ENCODE measurements around the gene GRAMD2B.

Gene GRAMD2B

DNA sequence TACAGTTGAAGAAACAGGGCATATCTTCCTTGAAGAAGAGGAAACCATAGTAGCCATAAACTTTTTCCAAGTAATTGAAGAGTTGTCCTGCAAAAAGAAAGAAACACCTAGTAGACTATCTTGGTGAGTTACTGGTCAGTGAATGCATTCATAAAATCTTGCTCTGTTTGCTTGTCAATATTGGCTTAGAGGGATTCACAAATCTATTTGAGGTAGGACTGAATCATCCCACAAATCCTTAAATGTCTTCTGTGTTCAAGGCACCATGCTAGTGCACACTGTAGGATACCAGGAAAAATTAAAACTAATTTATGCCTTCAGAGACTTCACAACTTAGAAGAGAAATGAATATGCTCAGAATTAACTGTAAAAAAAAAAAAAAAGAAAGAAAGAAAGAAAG is 57.6 kb downstream of the GRAMD2B start:
- no peak for DNase-seq (ENCODE audit: low read depth)

DNA sequence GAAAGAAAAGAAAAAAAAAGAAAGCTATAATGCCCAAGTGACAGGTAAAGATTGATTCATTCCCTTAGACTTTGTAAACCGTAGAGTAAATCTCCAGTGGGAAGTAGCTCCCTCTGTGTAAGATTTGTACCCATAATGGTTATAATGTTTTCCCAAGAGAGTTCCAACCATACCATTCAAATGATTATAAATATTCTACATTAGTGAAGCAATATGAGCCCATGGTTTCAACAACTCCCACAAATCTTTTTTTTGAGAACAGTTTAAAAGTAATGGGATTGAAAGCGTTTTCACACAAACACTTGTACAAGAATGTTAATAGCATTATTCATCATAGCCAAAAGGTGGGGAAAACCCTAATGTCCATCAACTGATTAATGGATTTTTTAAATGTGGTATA is 58.0 kb downstream of the GRAMD2B start:
- DNase-seq (ENCODE audit: low read depth): no peak

DNA sequence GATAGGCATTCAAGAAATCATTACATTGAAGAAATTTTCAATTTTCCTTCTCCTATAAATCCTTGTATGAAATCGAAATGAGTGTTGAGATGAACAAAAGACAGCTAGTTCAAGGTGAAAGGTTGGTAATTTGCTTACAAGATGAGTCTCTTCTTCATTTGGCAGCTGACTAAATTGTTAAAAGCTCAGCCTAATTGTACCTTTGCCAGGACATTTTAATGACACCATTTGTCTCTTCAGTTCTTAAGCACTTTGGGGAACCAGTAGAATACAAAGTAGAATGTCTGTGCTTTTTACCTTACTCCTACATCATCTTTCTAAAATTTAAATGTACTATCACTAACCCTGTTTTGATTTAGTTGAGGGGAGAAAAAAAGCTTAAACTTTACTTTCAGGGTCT is 59.4 kb downstream of the GRAMD2B start:
- no peak for DNase-seq (ENCODE audit: low read depth)

GRCh38 chr5:126483156-126483555 is 59.9 kb downstream of the GRAMD2B start:
- DNase-seq (ENCODE audit: low read depth): no peak

DNA sequence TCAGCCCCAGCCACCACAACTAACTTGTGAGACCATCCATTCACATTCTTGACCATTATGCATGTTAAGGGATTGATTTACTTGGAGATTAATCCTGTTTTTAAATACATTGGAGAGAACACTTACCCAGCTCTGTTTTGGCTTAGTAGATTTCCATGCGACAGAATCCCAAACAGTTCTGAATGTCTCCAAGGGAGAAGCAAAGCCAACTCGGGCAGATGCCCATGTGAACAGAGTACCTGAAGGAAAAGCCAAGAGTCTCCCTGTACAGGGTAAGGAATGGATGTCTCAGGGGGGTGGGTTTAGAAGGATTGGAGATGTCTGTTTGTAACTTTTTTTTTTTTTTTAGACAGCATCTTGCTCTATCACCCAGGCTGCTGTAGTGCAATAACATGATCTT is 61.0 kb downstream of the GRAMD2B start:
- no peak for DNase-seq (ENCODE audit: low read depth)

DNA sequence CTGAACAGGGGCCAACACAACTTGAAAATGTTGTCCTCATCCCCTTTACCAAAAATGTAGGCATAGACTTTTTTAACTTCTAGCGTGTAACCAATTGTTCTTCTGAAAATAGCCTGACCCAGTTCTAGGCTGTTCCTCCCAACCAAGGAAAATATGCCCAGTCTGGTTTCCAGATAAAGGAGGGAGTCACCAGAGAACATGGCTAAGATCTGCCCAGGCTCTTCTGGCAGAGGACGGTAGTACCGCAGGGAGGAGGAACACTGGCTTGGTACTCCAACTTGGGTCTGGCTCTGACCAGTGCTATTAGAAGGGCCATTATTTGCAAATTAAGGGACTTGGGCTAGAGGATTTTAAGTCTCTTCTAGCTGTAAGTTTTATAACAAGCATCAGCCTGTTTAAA is 63.1 kb downstream of the GRAMD2B start:
- DNase-seq (ENCODE audit: low read depth): no peak

DNA sequence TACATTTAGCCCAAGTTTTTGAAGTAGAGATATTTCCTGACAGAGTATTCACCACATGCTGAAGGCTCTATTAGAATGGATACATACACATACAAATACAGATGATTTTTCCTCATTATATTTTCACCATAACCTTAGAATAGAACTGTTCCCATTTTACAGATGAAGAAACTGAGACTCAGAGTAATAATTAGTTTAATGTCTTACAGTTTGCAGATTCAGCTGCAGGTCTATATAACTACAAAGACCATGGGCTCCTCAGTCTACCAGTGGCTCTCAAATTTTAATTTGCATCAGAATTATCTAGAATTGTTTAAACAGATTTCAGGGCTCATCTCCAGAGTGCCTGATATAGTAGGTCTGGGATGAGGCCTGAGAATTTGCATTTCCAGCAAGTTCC is 64.4 kb downstream of the GRAMD2B start:
- DNase-seq (ENCODE audit: low read depth): no peak

DNA sequence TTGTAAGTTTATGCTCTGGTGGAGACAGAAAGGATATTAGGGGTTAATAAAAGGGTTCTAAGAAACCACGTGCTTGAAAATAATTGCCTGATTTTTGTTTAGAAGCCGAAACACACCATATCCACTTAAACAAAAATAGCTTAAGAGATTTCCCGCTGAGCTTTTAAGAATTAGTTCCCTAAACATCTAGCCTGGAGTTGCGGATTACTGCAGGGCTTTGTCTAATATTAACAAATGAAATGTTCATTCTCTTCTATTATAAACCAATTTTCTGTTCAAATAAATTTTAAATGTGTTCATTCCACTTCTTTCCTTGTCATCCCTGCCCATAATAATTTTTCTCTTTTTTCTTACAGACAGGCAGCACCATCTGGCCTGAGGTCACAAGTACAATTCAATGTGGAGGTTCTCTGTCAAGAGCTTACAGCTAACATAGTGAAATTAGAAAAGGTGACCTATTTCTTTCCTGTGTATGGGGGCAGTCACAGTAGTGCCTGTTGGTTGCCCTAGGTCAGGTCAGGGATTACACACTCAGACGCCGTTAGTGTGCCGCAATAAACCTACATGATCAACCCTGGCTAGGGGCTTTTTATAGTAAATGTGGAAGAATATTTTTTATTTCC is 65.3 kb downstream of the GRAMD2B start:
- no peak for DNase-seq (ENCODE audit: low read depth)

GRCh38 chr5:126490167-126490940 is 67.1 kb downstream of the GRAMD2B start:
- no peak for DNase-seq (ENCODE audit: low read depth)

- no peak for DNase-seq (ENCODE audit: low read depth)
Measured at GRCh38 chr5:126492939-126493338, 69.7 kb downstream of the GRAMD2B start.

DNA sequence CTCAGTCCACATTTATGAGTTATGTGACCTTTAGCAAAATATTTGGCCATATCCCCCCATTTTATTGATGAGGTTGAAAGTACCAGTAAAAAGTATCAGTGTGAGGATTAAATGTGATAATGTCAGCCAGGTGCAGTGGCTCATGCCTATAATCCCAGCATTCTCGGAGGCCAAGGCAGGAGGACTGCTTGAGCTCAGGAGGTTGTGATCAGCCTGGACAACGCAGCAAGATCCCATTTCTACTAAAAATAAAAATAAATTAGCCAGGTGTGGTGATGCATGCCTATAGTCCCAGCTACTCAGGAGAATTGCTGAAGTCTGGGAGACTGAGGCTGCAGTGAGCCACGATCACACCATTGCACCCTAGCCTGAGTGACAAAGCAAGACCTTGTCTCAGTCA is 71.2 kb downstream of the GRAMD2B start:
- DNase-seq (ENCODE audit: low read depth): no peak

- no peak for DNase-seq (ENCODE audit: low read depth)
Measured at GRCh38 chr5:126497506-126497905, 74.3 kb downstream of the GRAMD2B start.

DNA sequence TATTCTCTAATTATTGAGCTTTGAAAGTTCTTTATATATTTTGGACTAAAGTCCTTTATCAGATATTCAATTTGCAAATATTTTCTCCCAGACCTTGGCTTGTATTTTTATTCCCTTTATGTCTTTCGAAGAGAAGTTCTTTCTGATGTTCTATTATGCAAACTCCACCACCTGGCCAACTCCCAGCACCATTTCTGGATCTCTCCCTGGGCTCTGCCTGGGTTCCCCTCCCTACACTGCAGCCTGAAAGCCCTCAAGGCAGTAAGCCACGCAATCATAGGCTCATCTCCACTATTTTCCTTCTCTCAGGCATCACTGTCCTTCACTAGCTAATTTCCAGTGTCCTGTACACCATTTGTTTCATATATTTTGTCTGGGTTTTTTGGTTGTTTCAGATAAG is 76.1 kb downstream of the GRAMD2B start:
- no peak for DNase-seq (ENCODE audit: low read depth)

DNA sequence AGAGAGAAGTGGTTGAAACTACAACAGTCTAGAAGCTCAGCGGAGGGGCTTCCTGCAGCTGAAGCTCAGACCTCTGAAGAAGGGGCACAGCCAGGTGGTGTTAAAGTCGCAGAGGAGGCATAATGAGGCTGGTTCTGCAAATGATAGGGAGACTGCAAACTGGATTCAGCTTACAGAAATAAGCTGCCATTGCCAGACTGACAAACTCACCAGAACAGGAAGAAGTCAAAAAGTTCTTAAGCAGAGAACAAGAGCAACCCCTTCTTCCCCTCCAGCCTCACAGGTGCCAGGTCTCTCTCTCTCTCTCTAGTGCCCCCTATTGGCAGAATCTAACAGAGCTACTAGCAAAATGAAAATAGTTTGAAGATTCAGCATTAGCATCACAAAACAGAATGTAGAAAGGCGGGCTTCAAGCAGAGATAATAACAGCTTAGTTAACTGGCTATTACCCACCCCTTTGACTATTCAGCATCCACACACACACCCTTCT is 76.7 kb downstream of the GRAMD2B start:
- no peak for DNase-seq (ENCODE audit: low read depth)

DNA sequence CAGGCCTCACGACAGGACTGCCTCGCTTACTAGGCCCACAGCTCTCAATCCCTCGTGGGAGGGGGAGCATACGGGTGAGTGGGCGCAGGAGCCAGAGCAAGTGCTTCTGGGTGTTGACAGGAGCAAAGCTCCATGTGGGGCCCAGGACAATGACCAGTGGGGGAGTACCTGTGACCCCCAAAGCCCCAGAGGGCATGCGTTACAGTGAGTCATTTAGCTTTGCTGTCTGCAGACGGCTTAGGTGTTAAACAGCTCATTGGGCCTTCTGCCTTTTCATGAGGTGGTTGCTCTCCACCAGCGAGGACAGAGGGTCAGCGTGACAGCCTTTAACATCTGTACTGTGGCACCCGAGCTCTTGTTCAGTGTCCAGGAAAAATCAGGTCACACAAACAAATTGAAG is 78.2 kb downstream of the GRAMD2B start:
- no peak for DNase-seq (ENCODE audit: low read depth)

DNA sequence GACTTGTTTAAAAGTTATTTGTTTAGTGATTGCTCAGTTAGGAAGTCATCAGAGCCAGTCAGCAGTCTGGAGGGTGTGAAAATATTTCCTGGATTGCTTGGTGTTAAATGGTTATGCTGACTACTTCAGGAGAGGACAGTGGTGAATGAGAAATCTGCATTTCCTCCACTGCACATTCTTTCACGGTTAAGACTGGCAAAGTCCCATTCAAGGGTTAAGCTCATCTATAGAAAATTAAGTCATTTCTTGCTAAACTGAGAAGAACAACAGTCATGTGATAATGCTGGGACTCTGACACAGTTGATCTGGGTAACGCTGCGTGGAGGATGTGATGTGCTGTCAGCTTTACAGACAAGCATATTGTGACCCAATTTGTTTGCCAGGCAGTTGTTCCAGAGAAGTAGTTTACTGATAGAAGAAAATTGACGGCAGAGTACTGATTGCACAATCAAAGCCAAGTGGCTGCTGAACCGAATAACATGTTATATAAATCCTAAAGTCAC is 80.4 kb downstream of the GRAMD2B start:
- DNase-seq (ENCODE audit: low read depth): no peak

GRCh38 chr5:126506079-126506478 is 82.9 kb downstream of the GRAMD2B start:
- no peak for DNase-seq (ENCODE audit: low read depth)

DNA sequence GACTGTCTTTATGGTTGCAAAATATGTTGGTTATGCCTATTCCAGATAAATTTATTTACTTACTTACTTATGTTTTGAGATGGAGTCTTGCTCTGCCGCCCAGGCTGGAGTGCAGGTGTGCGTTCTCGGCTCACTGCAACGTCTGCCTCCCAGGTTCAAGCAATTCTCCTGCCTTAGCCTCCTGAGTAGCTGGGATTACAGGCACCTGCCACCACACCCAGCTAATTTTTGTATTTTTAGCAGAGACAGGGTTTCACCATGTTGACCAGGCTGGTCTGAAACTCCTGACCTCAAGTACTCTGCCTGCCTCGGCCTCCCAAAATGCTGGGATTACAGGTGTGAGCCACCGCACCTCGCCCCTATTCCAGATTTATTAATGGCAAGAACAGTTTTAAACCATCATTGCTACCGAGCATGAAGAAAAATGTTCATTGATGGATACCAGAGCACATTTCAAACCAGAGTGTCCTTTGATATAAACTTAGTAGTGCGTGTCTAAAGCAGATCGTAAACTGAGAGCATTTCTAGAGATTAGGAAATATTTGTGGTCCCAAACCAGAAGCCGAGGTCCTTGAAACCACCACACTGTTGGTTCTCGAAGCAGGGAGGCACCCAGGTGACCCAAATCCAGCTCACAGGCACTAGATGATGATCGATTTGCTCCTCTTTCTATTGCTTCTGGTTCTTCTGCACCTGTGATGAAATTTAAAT is 85.2 kb downstream of the GRAMD2B start:
- DNase-seq (ENCODE audit: low read depth): no peak

DNA sequence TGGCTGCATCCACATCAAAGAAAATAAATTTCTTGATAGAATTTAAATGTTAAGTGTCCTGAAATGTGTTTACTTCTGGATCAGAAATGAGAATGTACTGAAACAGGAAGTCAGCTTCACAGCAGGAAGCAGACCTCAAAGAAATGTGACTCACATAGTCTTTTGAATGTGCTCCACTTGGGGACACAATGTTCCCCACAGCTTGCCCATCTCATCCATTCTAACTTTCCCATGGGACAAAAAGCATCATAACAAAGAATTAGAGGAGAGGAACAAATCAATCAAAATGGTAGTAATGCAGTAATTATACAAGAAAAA is 85.7 kb downstream of the GRAMD2B start:
- DNase-seq (ENCODE audit: low read depth): no peak

DNA sequence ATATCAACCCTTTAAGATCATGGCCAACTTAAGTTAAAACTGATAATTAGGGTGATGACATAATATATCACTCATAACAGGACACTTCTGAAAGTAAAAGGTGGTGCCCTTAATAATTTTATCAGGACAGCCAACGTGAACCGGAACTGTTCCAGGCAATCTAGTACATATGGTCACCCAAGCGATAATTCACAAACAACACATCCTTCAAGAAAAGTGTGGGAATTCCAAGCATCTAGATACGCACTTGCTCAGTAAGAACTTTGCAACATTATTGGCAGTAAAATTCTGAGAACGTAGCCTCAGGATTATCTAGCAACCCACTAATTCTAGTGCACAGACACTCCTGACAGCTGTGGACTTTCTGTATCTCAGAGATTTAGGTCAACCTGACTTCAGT is 86.1 kb downstream of the GRAMD2B start:
- no peak for DNase-seq (ENCODE audit: low read depth)

DNA sequence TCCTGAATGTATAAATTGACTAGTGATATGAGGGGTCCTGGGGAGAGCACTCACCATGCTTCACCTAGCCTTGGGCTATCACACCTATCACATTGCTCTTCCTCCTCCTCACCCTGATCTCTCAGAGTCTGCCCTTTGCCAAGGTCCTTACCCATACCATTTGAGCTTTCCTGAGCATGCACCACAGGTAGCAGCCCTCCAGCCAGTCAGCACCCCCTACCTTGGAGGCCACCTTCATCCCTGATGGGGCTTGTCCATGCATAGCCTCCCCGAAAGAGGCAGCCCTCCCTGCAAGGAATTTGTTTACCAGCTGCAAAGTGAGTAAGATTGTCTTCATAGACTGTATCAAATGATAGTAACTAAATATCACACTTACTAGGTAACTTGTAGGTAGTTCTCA is 88.8 kb downstream of the GRAMD2B start:
- DNase-seq (ENCODE audit: low read depth): no peak

- no peak for DNase-seq (ENCODE audit: low read depth)
Measured at GRCh38 chr5:126512451-126512850, 89.2 kb downstream of the GRAMD2B start.

DNA sequence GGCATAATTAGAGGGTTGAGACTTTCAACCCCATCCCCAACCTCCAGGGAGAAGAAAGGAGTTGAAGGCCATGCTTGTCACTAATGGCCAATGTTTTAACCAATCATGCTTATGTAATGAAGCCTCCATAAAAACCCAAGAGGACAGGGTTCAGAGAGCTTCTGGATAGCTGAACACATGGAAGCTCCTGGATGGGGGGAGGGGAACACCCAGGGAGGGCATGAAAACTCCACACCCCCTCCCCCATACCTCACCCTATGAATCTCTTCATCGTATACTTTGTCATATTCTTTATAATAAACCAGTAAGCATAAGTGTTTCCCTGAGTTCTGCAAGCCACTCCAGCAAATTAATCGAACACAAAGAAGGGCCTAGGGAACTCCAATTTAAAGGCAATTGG is 90.1 kb downstream of the GRAMD2B start:
- DNase-seq (ENCODE audit: low read depth): no peak
